Common myeloid progenitor, CD34-positive (primary cell): ENCODE results near the gene PPP1R12B.
"Not testable (repeated sequence)": the region's sequence is repeated elsewhere in the genome, so short reads cannot be mapped to it uniquely, and the experiment has no call there.

Source experiments
- CTCF ChIA-PET: fragments of 350-600 bp; sonication (Branson Sonifier 250); formaldehyde crosslinking; loops from one replicate; lab custom pipeline; 2021; ENCODE audit warnings: antibody characterized with exemption; lab: Charles Lee
- POLR2A ChIA-PET: fragments of 350-600 bp; sonication (Branson Sonifier 250); formaldehyde crosslinking; loops from one replicate; lab custom pipeline; 2021; ENCODE audit warnings: antibody characterized with exemption; lab: Charles Lee
- DNase-seq, 3 donors: peaks; one replicate each; pipeline versions ENCODE4 v3.0.0 to v3.0.0-alpha.2; 2013
- H3K27ac ChIP-seq, 2 experiments: 1 replicate in 1 of 2; 2 replicates in 1 of 2; pipeline ENCODE4 v1.7.0; 2013; ENCODE audit warnings: inconsistent platforms in 2 of 2, low read length in 2 of 2, mild to moderate bottlenecking in 2 of 2, low read depth in 1 of 2, moderate library complexity in 1 of 2; ENCODE audit not compliant: severe bottlenecking in 2 of 2, insufficient read depth in 1 of 2, poor library complexity in 1 of 2
- H3K27me3 ChIP-seq, 5 experiments: replicated peaks in 2 of 5; 1 replicate in 3 of 5; 2 replicates in 2 of 5; pipeline versions ENCODE4 v1.6.1 to v1.7.0; 2013; ENCODE audit warnings: low read length in 4 of 5, mild to moderate bottlenecking in 2 of 5, moderate library complexity in 2 of 5, inconsistent platforms in 1 of 5; ENCODE audit not compliant: insufficient read depth in 5 of 5, control insufficient read depth in 4 of 5
- H3K36me3 ChIP-seq, 4 experiments: 1 replicate in 2 of 4; 2 replicates in 2 of 4; pipeline versions ENCODE4 v1.6.1 to v1.7.0; 2013; ENCODE audit warnings: low read length in 3 of 4, control low read depth in 1 of 4, mild to moderate bottlenecking in 1 of 4; ENCODE audit not compliant: control insufficient read depth in 4 of 4, insufficient read depth in 4 of 4
- H3K4me1 ChIP-seq, 4 experiments: 1 replicate in 3 of 4; 2 replicates in 1 of 4; pipeline versions ENCODE4 v1.6.1 to v1.7.1; 2013; ENCODE audit warnings: low read length in 3 of 4, mild to moderate bottlenecking in 3 of 4, control low read depth in 1 of 4, inconsistent platforms in 1 of 4, moderate library complexity in 1 of 4; ENCODE audit not compliant: control insufficient read depth in 4 of 4, insufficient read depth in 4 of 4; ENCODE audit errors: control extremely low read depth in 1 of 4
- H3K4me3 ChIP-seq, 7 experiments: 1 replicate in 4 of 7; 2 replicates in 3 of 7; pipeline versions ENCODE4 v1.5.1 to v1.7.0; 2013; ENCODE audit warnings: mild to moderate bottlenecking in 7 of 7, low read length in 6 of 7, moderate library complexity in 6 of 7, inconsistent platforms in 2 of 7, low read depth in 2 of 7, control low read depth in 1 of 7; ENCODE audit not compliant: insufficient read depth in 4 of 7, control insufficient read depth in 1 of 7; ENCODE audit errors: extremely low read depth in 1 of 7
- H3K9me3 ChIP-seq, 5 experiments: 1 replicate in 4 of 5; 2 replicates in 1 of 5; pipeline versions ENCODE4 v1.6.1 to v1.7.1; 2013; ENCODE audit warnings: low read length in 4 of 5, mild to moderate bottlenecking in 2 of 5, inconsistent platforms in 1 of 5, low read depth in 1 of 5, moderate library complexity in 1 of 5; ENCODE audit not compliant: control insufficient read depth in 4 of 5, insufficient read depth in 2 of 5; ENCODE audit errors: control extremely low read depth in 1 of 5
- WGBS: methylation state at CpG from one replicate; pipeline ENCODE4 v1.1.5; 2013; ENCODE audit not compliant: insufficient coverage; 5-methylcytosine and 5-hydroxymethylcytosine counted together

PPP1R12B gene

GRCh38 chr1:202630541-202630940 is 282.0 kb downstream of the PPP1R12B start:
- Histone ChIP-seq H3K4me1 (peaks cover 2 to 18% (median 12%) of the 10 kb centered on the region in 4 experiments), H3K27ac (no peak overlapping the region), H3K9me3 (no peaks in the 10 kb centered on the region), H3K36me3 (no peaks in the 10 kb centered on the region), H3K27me3 (peaks cover 2 to 60% (median 25%) of the 10 kb centered on the region in 5 experiments), H3K4me3 (no peak overlapping the region)
- DNase-seq, result no peak
- CTCF ChIA-PET, result no interaction called here
- WGBS, result 95% methylated on average over 5 of the region's 6 CpGs
- POLR2A ChIA-PET, result no interaction called here

GRCh38 chr1:202631076-202631923 is 282.8 kb downstream of the PPP1R12B start:
- ChIA-PET CTCF (interaction anchor here (1.5 kb wide), 1 partner anchor 26 kb away, joined by 3 read pairs; no protein-coding TSS in a partner anchor), POLR2A (no interaction called here)
- WGBS, result 71% methylated on average over 7 of the region's 11 CpGs
- peak in 1 of 3 donors; percentile 21 for DNase-seq
- no peaks in the 10 kb centered on the region for H3K36me3 ChIP-seq
- H3K27me3 ChIP-seq, result peaks cover 2 to 60% (median 21%) of the 10 kb centered on the region in 5 experiments
- H3K9me3 ChIP-seq, result no peaks in the 10 kb centered on the region
- H3K4me1 ChIP-seq, result peaks cover 2 to 16% (median 12%) of the 10 kb centered on the region in 4 experiments
- H3K27ac ChIP-seq, result no peak overlapping the region
- no peak overlapping the region for H3K4me3 ChIP-seq

- H3K27me3 ChIP-seq, result peaks cover 2 to 59% (median 16%) of the 10 kb centered on the region in 5 experiments
- no peaks in the 10 kb centered on the region for H3K9me3 ChIP-seq
- ChIA-PET CTCF (interaction anchor here (0.6 to 1.5 kb wide), 2 partner anchors 25 to 319 kb away, joined by 3 read pairs; no protein-coding TSS in a partner anchor), POLR2A (no interaction called here)
- 97% methylated on average over 9 of the region's 10 CpGs for WGBS
- no peaks in the 10 kb centered on the region for H3K36me3 ChIP-seq
- DNase-seq, result no peak
- H3K4me1 ChIP-seq, result peaks cover 2 to 16% (median 12%) of the 10 kb centered on the region in 4 experiments
- no peak overlapping the region for H3K27ac ChIP-seq
- H3K4me3 ChIP-seq, result no peak overlapping the region
These were observed 283.7 kb downstream of the PPP1R12B start for GRCh38 chr1:202632241-202632640.

GRCh38 chr1:202636171-202636570 is 287.7 kb downstream of the PPP1R12B start:
- peaks cover under 1 to 63% (median 23%) of the 10 kb centered on the region in 5 experiments for H3K27me3 ChIP-seq
- POLR2A ChIA-PET, H3K4me1 ChIP-seq, DNase-seq, H3K9me3 ChIP-seq, CTCF ChIA-PET, H3K36me3 ChIP-seq, H3K27ac ChIP-seq, H3K4me3 ChIP-seq: not testable (repeated sequence)
- WGBS, result 60% methylated on average over 3 of the region's 3 CpGs

GRCh38 chr1:202637321-202638018 is 289.0 kb downstream of the PPP1R12B start:
- peaks cover 6 to 67% (median 21%) of the 10 kb centered on the region in 5 experiments for H3K27me3 ChIP-seq
- H3K27ac ChIP-seq, H3K36me3 ChIP-seq, H3K4me1 ChIP-seq, H3K4me3 ChIP-seq, POLR2A ChIA-PET, DNase-seq, H3K9me3 ChIP-seq: not testable (repeated sequence)
- 84% methylated on average over 12 of the region's 16 CpGs for WGBS
- CTCF ChIA-PET, result interaction anchor here (1.3 kb wide), 1 partner anchor 12 kb away, joined by 3 read pairs; no protein-coding TSS in a partner anchor

GRCh38 chr1:202638019-202638700 is 289.7 kb downstream of the PPP1R12B start:
- DNase-seq, result no peak
- CTCF ChIA-PET, result interaction anchor here (1.3 kb wide), 1 partner anchor 11 kb away, joined by 3 read pairs; no protein-coding TSS in a partner anchor

More at GRCh38 chr1:202638019-202638700, 289.7 kb downstream of the PPP1R12B start:
- no peak overlapping the region for H3K27ac ChIP-seq
- POLR2A ChIA-PET, result no interaction called here
- H3K4me3 ChIP-seq, result no peak overlapping the region
- H3K36me3 ChIP-seq, result no peaks in the 10 kb centered on the region
- 87% methylated on average over 5 of the region's 7 CpGs for WGBS
- no peaks in the 10 kb centered on the region for H3K9me3 ChIP-seq
- peaks cover 6 to 72% (median 22%) of the 10 kb centered on the region in 5 experiments for H3K27me3 ChIP-seq
- H3K4me1 ChIP-seq, result peaks cover 0 to 9% (median 6%) of the 10 kb centered on the region in 4 experiments
